SH-SY5Y (cell line): ENCODE results near the gene TOR1A.

Experiments
- GATA2 ChIP-seq: IDR thresholded peaks from 2 replicates; pipeline ENCODE4 v1.6.1; 2011; ENCODE audit warnings: mild to moderate bottlenecking, low read depth, low read length
- GATA3 ChIP-seq: IDR thresholded peaks from 2 replicates; pipeline ENCODE4 v1.6.1; 2011; ENCODE audit warnings: low read depth, mild to moderate bottlenecking, low read length, moderate library complexity

DNA sequence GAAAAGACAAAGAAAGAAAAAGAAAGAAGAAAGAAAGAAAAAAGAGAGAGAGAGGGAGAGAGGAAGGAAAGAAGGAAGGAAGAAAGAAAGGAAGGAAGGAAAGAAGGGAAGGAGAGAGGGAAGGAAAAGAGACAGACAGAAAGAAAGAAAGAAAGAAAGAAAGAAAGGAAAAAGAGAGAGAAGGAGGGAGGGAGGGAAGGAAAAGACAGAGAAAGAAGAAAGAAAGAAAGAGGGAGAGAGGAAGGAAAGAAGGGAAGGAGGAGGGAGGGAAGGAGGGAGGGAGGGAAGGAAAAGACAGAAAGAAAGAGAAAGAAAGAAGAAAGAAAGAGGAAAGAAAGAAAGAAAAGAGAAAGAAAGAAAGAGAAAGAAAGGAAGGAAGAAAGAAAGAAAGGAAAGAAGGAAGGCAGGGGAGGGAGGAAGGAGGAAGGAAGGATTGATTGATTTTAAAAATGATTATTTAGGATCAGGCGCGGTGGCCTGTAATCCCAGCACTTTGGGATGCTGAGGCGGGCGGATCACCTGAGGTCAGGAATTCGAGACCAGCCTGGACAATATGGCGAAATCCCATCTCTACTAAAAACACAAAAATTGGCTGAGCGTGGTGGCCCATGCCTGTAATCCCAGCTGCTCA lies 44.3 kb downstream of the TOR1A start:
- TF ChIP-seq GATA2 (no peak), GATA3 (no peak)
